GM21528 (cell line): Measurements from ENCODE around the gene SUMO4.

ENCODE experiments used
- ATAC-seq: cut with Tn5 transposase; IDR thresholded peaks from one replicate; pipeline ENCODE4 v1.9.1; 2021; ENCODE audit warnings: mild to moderate bottlenecking, moderate library complexity; ENCODE audit not compliant: unreplicated experiment, low FRiP score

The SUMO4 gene

GRCh38 chr6:149387779-149388512, 12.1 kb upstream of the SUMO4 start:
- no peak for ATAC-seq

GRCh38 chr6:149389509-149390297, 10.4 kb upstream of the SUMO4 start:
- no peak for ATAC-seq

GRCh38 chr6:149392093-149392492, 8.0 kb upstream of the SUMO4 start:
- no peak for ATAC-seq

GRCh38 chr6:149392535-149392934, 7.5 kb upstream of the SUMO4 start:
- ATAC-seq, result no peak

GRCh38 chr6:149393002-149393679, 6.9 kb upstream of the SUMO4 start:
- no peak for ATAC-seq

GRCh38 chr6:149395185-149395584, 4.9 kb upstream of the SUMO4 start:
- ATAC-seq, result no peak

- ATAC-seq, result no peak
Measured at GRCh38 chr6:149397384-149397783, 2.7 kb upstream of the SUMO4 start.

GRCh38 chr6:149403534-149403933, 3.5 kb downstream of the SUMO4 start:
- no peak for ATAC-seq

GRCh38 chr6:149405823-149406765, 6.0 kb downstream of the SUMO4 start:
- no peak for ATAC-seq

GRCh38 chr6:149409617-149410016, 9.6 kb downstream of the SUMO4 start:
- ATAC-seq, result no peak

GRCh38 chr6:149410557-149410956, 10.5 kb downstream of the SUMO4 start:
- ATAC-seq, result no peak

GRCh38 chr6:149414009-149414408, 13.9 kb downstream of the SUMO4 start:
- ATAC-seq, result no peak

- no peak for ATAC-seq
Measured at GRCh38 chr6:149414821-149415220, 14.8 kb downstream of the SUMO4 start.

GRCh38 chr6:149419696-149420404, 19.8 kb downstream of the SUMO4 start:
- ATAC-seq, result no peak

GRCh38 chr6:149421132-149421531, 21.1 kb downstream of the SUMO4 start:
- no peak for ATAC-seq

GRCh38 chr6:149422581-149422980, 22.5 kb downstream of the SUMO4 start:
- no peak for ATAC-seq

GRCh38 chr6:149423964-149424440, 23.9 kb downstream of the SUMO4 start:
- ATAC-seq, result no peak

- ATAC-seq, result no peak
Measured at GRCh38 chr6:149425224-149425623, 25.2 kb downstream of the SUMO4 start.

GRCh38 chr6:149425754-149426153, 25.7 kb downstream of the SUMO4 start:
- no peak for ATAC-seq

GRCh38 chr6:149428606-149429005, 28.5 kb downstream of the SUMO4 start:
- ATAC-seq, result no peak
